ENCODE measurements around the gene FOXB2. TPM values are rescaled to one million over a fixed set of nuclear protein-coding genes. Genes with fewer than 3 reads are reported as not detected.

FOXB2 gene
- total RNA-seq, 1 donor from 2014 or later = not detected

DNA sequence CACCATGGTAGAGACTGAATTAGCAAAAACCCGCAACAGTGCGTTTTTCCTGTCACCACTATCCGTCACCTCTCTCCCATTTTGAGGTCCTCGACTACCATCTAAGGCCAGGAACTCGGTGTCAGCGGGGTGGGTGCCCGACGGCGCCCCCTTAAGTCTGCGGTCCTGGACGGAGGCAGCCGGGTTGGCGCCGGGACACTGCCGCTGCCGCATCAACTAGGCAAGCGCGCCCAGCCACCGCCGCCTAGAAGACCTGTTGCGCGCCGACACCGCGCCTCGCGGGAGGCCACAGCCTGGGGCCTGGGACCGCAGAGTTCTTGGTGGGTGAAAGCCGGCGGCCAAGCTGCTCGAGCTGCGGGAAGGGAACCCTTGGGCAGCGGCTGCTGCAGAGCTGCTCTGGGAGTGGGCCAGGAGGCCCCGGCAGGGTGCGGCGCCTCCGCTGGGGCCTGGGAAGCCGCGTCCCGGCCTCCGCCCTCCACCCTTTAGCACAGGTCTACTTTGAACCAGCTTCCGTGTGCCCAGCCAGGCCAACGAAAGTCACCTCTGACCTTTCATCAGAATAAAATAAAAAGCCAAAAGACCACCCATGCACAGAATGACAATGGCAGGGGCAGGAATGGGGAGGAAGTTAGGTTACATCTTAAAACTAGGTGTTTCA, 3.5 kb downstream of the FOXB2 start:
- Histone ChIP-seq H3K27me3 (peaks cover 37% of the 10 kb centered on the region), H3K36me3 (no peaks in the 10 kb centered on the region), H3K9me3 (no peaks in the 10 kb centered on the region), H3K27ac (no peak overlapping the region), H3K4me3 (no peak overlapping the region), H3K4me1 (peaks cover 28% of the 10 kb centered on the region)
- no peak for DNase-seq (ENCODE audit: extremely low spot score in 2 of 2)
- intact Hi-C loops (cut with DNase I) = no loop called here
- TF ChIP-seq POLR2A (IDR thresholded peaks at IDR 0.05) (no peak), POLR2AphosphoS5 (IDR thresholded peaks at IDR 0.05; ENCODE audit: insufficient read depth in 1 of 2, low read depth in 1 of 2) (no peak), CTCF (IDR thresholded peaks at IDR 0.05) (no peak)

DNA sequence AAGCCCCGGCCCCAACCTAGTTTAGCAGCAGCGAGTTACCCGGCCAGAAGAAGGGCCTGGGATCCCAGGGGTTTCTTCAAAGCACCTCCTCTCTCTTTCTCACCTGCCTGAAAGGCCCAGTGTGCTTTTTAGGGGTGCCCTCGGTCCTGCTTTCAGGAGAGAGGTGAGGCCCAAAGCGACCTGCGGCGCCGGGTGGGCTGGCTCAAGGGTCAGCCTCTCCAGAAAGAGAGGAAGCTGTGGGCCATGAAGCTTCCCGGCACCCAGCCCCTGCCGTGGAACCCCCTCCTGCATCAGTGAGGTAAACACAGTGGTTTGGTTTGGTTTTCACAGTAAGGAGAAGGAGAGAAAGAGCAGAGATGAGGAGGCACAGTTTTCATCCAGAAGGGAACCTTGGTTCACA, 4.3 kb downstream of the FOXB2 start:
- Histone ChIP-seq H3K9me3 (no peaks in the 10 kb centered on the region), H3K27ac (no peak overlapping the region), H3K4me1 (peaks cover 21% of the 10 kb centered on the region), H3K36me3 (no peaks in the 10 kb centered on the region), H3K27me3 (peaks cover 37% of the 10 kb centered on the region), H3K4me3 (no peak overlapping the region)
- TF ChIP-seq CTCF (IDR thresholded peaks at IDR 0.05) = no peak
- no peak for TF ChIP-seq POLR2A (IDR thresholded peaks at IDR 0.05)
- TF ChIP-seq POLR2AphosphoS5 (IDR thresholded peaks at IDR 0.05; ENCODE audit: insufficient read depth in 1 of 2, low read depth in 1 of 2) = no peak
- intact Hi-C loops (cut with DNase I) = no loop called here
- no peak for DNase-seq (ENCODE audit: extremely low spot score in 2 of 2)

DNA sequence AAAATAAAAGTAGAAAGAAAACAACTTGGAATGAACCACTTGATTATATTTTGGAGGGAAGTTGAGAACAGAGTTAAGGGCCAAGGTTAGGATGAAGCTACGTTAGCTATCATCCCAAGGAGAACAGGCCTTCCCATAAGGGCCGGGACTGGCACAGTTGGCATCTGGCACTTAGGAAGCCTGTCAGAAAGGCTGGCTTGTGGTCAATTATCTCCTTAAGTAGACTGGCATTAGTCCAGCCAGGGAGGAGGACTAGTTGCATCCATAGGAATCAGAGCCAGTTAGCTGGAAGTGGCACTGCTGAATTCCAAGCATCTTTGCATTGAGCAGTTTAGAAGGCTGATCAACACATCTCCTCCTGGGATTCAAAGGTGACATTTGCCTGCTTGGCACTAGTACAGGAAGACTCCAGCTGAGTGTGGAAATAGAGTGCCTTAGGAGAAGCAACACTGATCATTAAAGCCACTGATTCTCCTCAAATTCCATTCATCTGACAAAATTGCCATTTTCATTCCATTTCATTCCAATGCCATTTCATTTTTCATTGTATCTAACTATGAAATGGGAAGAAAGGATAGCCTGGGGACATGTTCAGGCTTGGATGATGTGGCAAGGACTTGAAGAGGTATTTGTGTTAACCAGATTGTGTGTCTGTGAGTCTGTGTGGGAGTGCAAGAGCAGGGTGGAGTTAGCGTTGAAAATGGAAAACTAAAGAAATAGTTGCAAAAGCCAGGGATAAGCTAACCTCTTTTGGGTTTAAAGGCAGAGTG, 5.5 kb downstream of the FOXB2 start:
- DNase-seq (ENCODE audit: extremely low spot score in 2 of 2) = no peak
- intact Hi-C loops (cut with DNase I) = no loop called here
- peaks cover 25% of the 10 kb centered on the region for H3K27me3 ChIP-seq

DNA sequence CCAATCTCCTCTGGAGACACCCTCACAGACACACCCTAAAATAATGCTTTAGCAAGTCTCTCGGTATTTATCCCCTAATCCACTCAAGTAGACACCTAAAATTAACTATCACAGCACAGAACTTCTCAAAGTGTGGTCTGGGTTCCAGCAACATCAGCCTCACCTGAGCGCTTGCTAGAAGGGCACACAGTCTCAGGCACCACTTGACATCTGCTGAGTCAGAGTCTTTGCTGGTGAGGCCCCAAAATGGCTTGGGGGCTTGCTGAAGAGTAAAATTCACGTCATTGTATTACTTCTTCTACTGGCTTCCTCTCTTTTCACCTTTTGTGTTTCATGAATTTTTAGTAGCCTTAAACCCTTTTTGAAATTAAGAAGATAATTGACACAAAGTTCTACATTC, 9.0 kb downstream of the FOXB2 start:
- H3K9me3 ChIP-seq = no peaks in the 10 kb centered on the region
- H3K27me3 ChIP-seq = no peaks in the 10 kb centered on the region
- H3K4me1 ChIP-seq = no peaks in the 10 kb centered on the region
- TF ChIP-seq CTCF (IDR thresholded peaks at IDR 0.05) = no peak
- no peak for TF ChIP-seq POLR2AphosphoS5 (IDR thresholded peaks at IDR 0.05; ENCODE audit: insufficient read depth in 1 of 2, low read depth in 1 of 2)
- TF ChIP-seq POLR2A (IDR thresholded peaks at IDR 0.05) = no peak
- no peak overlapping the region for H3K4me3 ChIP-seq
- no peak overlapping the region for H3K27ac ChIP-seq
- H3K36me3 ChIP-seq = no peaks in the 10 kb centered on the region
- intact Hi-C loops (cut with DNase I) = no loop called here
- no peak for DNase-seq (ENCODE audit: extremely low spot score in 2 of 2)

More for the DNA sequence above, 5.5 kb downstream of the FOXB2 start:
- H3K4me3 ChIP-seq = no peak overlapping the region
- no peak overlapping the region for H3K27ac ChIP-seq
- H3K9me3 ChIP-seq = no peaks in the 10 kb centered on the region
- no peaks in the 10 kb centered on the region for H3K36me3 ChIP-seq
- TF ChIP-seq POLR2A (IDR thresholded peaks at IDR 0.05) (no peak), CTCF (IDR thresholded peaks at IDR 0.05) (no peak), POLR2AphosphoS5 (IDR thresholded peaks at IDR 0.05; ENCODE audit: insufficient read depth in 1 of 2, low read depth in 1 of 2) (no peak)
- peaks cover 13% of the 10 kb centered on the region for H3K4me1 ChIP-seq

GRCh38 chr9:77030045-77030444, 10.6 kb downstream of the FOXB2 start:
- Histone ChIP-seq H3K27me3 (no peaks in the 10 kb centered on the region), H3K9me3 (no peaks in the 10 kb centered on the region), H3K4me1 (no peaks in the 10 kb centered on the region), H3K4me3 (no peak overlapping the region), H3K36me3 (no peaks in the 10 kb centered on the region), H3K27ac (no peak overlapping the region)
- DNase-seq (ENCODE audit: extremely low spot score in 2 of 2) = no peak
- intact Hi-C loops (cut with DNase I) = no loop called here
- TF ChIP-seq POLR2A (IDR thresholded peaks at IDR 0.05) (no peak), CTCF (IDR thresholded peaks at IDR 0.05) (no peak), POLR2AphosphoS5 (IDR thresholded peaks at IDR 0.05; ENCODE audit: insufficient read depth in 1 of 2, low read depth in 1 of 2) (no peak)

Measured in vagina (tissue), 2 donors.